GM04504 (cell line): Measurements from ENCODE around the gene CTNNAL1.

Experiments used
- DNase-seq: peaks from one replicate; pipeline ENCODE4 v3.0.0-alpha.2; 2012; ENCODE audit warnings: low read depth

CTNNAL1 gene

DNA sequence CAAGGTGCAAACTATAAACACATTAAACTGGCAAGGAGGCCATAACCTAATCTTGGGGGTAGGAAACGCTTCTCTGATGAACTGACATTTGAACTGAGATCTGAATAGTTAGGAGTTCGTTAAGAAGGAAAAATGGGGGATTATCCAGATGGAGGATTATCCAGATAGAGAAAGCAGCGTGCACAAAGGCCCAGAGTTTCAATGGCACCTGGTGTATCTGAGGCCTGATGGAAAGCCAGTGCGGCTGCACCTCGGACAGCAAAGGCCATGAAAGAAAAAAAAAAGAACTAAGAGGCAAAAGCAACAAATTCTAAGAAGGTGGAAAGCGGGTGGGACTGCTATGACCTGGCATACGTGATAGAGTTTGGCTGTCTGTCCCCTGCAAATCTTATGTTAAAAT lies 13.0 kb upstream of the CTNNAL1 start:
- no peak for DNase-seq

DNA sequence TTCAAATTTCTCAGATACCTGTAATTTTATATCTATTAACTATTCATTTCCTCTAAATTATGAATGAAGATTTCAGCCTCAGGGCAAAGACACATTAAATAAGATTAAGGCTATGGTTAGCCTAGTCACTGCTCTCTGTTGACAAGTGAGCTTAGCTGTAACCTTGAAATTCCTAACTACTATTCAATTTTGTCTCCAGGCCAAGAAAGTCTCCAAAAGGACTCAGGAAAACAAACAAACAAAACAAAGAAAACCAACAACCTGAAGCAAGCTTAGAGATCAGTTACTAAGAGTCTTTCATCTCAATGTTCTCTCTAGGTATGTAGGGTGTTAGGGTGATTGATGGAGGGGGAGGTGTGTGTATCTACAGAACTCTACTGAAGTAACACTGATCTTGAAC lies 9.6 kb upstream of the CTNNAL1 start:
- no peak for DNase-seq

DNA sequence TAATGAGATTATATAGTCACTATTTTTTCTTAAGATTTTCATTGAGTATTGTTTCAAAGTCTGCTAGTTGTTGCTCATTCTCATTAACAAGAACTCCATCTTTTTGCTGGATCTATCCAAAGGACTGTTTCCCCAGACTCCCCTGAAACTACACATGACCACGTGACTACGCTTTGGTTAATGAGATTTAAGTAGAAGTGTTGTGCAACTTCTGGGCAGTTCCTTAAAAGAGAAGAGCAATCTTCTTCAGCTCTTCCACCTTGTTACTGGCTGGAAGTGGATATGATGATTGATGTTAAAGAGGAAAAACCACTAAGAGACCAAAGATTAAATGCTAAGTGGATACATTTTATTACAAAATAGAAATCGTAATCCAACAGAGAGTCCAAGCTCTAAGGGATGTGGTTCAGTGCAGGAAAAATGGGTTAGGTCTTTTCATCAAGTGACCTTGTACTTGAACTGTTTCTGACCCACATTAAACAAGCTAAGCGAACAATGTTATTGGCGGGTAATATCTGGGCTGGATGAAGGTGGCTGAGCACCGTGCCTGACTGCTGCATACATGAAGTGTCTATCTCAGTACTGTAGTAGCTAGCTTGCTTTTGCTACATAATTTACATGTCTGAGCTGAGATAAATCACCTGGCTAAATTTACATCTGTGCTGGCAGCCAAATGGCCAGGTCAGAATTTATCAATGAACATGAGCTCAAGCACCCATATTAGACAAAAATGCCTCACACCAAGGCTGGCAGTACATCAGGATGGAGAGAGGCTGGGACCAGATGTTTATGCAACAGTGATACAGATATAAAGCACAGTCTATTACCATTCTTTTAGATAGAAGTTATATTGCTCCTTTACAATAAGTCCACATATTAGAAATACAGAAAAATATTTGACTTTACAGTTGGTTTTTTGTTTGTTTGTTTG lies 7.5 kb upstream of the CTNNAL1 start:
- DNase-seq = no peak

DNA sequence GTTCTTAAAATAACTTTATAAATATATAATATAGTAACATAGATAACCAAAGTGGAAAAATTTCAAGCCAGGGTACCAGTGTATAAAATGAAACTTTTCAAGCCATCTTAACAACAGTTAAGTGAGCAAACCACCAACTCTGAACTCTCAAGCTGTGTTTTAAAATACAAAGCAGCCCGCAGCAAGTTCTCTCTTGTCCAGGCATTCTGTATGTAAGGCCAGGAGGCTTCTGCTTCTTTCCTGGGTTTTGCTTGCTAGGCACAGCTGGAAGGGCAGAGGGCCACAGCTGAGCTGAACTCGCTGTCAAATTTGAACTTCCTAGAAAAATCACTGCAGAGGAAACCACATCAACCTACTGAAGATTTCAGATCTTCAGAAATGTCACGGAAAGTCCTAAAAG lies 6.8 kb upstream of the CTNNAL1 start:
- DNase-seq = no peak

DNA sequence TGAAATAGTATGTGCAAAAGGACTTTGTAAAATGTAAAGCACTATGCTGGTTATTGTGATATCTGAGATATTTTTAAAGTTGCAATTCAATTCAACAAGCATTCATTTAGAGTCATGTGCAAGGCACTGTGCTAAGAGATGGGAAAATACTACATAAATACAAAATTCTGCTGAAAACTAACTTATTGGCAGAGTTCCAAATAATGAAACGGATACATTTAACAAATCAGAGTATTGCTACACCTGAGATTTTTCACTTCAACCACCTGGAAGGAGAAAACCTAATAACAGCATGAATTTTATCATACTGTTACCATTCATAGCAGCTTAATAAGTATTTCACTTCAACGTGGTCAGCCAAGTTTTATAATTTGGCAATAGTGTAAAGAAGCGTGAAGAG lies 6.1 kb upstream of the CTNNAL1 start:
- DNase-seq = no peak

DNA sequence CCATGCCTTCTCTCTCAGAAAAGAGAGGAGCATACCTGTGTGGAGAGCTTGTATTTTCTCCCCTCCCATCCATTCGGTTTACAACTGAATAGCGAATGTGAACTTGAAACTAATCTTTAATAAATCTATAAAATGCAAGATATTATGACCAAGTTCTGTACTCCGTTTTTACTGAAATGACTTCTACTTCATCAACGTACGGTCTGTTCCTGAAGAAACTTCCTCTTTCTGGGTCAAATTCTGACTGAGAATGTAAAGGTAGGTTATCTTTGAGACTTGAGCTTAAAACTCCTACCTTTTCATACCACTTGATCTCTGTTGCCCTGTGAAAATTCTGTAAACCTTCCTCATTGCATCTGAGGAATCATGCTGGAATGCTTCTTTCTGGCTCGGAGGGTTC lies 4.2 kb upstream of the CTNNAL1 start:
- DNase-seq = no peak

DNA sequence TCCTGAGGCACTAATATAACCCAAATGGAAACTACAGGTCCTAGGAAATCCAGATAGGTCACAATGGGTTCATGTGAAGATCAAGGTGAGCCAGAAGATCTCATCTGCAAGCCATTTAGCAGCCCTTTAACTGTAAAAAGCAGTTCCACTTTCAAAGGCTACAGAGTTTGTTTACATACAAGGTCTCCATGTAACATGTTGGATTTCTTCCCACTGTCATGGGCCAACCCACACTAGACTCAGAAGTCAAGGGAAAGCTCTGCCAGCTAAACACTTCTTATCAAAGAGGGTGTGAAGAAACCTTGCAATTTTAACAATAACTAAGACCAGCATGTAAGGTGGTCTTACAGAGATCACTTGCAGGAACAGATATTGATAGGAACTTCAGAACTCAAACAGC lies 3.8 kb upstream of the CTNNAL1 start:
- DNase-seq = no peak

DNA sequence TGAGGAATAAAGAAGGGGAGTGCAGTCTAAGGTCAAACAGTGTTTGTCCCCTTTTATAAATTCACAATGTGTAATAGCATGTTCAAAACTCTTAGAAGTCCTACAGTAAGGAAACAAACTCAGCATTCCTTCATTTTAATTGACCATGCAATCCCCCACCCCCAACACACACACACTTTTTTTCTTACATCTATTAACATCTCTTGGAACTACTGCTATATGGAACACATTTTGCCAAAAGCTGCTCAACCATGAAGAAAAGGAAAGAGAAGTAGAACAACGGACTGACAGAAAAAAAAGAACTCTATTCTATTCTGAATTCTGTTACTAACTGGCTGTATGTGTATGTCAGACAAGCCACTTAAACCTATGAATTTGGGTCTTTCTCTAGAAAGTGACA lies 2.8 kb upstream of the CTNNAL1 start:
- no peak for DNase-seq

DNA sequence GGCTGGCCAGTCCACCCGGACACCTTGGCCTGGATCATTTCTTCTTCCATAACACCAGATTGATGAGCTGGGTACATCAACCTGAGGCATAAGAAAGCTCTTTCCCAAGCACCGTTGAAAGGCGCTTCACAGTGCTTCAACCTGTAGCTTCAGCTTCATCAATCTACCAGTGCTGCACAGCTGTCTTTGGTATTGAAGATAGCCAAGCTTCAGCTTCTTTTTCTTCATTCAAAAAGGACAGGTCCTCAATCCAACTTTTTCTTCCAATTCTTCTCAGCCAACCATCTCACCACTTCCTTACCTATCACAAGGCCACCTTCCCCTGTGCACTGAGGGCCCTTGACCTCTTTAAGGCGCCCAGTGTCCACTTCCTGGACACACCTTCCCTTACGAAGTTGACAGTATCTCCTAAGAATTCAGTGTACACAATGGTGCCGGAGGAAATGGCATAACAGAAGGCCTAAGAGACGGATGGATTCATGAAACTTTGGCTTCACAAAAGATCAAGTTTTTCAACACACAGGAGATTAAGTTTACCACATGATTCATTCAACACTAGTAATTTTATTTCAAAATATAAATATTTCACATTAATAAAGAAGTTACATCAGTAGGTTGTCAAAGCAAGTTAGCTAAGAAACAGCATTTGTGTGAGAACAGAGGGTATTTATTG lies 1.4 kb upstream of the CTNNAL1 start:
- no peak for DNase-seq

DNA sequence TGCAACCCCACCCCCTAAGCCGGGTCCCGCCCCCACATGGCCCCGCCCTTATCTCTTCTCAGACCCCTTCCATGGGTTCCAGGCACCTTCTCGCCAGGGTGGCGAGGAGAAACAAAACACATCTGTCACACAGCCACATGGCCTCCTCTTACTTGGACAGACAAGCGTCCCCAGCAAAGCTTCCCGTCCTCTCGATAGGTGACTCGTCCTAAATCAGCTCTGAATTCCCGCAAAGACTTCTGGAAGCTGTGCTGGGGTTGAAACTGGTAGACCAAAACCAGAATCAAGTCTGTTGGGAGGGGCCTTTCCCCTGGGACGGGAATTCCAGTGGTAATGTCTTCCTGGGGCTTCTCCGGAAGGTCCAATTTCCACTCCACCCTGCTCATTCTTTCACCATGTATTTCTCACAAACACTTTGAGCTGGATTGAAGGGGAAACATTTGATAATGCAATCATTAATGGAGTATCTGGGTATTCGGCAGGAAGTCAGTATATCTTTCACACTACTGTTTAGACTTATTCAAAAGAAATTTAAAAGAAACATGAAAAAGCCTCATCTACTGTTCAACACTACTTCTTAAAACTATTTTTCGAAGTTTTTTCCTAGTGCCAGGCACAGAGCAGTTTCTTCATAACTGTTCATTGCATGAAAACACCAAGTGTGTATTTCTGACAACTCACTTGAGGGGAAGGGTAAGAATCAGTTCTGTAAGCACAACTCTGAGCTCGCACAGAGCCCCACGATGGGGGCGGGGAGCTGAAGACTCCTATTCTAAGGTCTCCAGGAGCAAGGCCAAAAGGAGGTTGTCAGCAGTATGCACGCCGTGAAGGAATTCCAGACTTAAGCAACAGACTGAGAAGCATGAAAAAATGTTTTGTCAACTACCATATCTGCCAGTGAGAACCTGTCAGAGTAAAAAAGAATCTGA lies 644 bp upstream of the CTNNAL1 start:
- DNase-seq = no peak

DNA sequence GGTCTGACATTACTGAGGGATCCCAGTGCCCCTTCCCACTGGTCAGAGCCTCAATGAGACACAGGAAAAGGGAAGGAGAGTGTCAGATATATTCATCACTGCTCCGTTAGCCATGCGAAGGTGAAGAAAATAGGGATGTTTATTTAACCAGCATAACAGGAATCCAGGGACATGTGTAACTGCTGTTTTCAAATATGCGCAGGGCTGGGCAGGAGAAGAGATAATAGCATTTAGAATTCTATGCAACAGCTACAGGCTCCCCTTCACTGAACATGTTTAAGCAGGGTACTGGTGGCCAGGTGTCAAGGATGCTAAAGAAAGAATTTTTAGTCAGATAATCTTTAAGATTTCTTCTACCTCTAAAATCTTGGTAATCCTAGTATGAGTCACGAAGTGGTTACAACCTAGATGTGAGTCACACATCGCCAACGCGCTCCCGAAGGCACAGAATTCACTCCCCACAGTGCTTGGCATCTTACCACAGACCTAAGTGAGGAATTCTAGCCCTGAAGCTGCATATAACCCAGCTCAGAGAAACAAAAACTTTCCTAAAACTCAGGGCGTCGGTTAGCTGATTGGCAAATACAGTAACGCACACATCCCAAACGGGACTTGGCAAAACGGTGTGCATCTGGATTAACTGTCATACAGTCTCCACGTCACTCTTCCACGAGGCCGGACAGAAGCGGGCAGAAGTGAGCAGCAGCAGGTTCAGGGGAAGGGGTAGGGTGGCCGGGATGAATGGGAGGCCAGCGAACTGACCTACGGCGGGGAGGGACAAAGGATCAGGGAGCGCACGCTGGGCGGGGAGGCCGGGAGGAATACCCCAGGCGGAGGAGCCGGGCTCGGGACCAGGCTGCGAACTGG lies 1.1 kb downstream of the CTNNAL1 start:
- peak; percentile 89 for DNase-seq

DNA sequence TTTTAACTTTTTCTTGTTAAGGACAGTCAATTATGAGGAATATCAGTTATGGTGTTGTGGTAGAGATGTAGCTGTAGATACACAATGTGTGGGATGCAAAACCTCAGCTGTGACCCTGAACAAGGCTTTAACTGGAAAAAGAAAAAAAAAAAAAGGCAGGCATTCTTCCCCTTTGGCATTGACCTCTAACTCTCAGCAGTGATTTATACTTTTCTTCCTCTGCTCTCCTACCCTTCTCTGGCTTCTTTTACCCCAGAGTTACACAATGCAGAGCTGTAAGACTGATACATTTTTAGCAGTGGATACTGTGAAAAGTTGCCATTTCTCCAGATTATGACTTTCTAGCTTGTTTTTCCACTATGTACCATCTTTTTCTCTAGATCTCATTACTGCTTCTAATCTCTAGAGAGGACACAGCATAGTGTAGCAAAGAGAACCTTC lies 2.0 kb downstream of the CTNNAL1 start:
- DNase-seq = no peak

DNA sequence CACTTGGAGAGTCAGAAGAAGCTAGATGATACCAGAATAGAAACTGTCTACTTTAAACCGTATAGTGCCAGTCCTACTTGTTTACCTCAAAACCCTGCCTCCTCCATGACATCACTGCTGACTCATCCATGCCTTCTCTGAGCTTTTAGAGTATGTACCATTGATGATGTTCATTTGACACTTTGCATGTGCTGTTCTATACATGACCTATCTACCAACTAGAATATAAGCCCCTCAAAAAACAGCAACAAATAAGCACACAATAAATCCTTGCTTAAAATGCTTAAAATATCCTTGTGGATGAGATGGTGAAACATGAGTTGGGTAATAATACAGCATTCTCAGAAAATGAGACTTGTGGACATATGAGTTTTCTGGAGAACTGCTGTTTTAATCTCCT lies 2.6 kb downstream of the CTNNAL1 start:
- DNase-seq = no peak

DNA sequence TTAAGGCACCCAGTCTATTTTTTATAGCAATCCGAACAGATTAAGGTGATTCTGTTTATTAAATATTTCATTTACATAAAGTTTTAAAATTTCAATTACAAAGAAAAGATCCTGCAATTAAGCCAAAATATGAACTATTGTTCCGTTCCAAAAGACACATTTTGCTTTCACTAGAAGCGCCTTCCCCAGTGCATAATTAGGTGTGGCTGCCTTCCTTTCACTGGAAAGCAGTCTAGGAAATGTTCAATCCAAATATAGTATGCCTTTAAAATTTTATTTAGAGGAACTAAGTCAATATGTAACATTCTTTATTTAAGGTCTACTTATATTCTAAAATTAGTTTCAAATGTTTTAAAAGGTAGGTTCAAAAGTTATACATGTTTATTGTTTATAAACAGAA lies 7.6 kb downstream of the CTNNAL1 start:
- no peak for DNase-seq

DNA sequence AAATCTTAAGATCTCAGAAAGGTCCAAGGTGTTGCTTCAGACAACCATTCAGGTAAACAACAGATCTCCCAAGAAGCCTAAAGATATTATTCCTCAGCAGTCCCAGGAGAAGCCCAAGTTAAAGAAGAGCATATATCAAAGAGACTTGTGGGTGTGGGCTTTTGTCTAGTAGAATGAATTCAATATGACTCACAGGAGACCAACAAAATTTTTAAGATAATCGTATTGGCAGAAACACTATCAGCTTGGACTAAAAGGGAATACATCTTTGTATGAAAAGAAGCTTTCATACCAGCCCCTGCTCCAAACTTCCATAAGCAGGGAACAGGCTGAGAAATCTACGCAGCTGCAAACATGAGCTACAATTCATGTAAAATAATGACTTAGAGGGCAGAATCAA lies 10.2 kb downstream of the CTNNAL1 start:
- no peak for DNase-seq

DNA sequence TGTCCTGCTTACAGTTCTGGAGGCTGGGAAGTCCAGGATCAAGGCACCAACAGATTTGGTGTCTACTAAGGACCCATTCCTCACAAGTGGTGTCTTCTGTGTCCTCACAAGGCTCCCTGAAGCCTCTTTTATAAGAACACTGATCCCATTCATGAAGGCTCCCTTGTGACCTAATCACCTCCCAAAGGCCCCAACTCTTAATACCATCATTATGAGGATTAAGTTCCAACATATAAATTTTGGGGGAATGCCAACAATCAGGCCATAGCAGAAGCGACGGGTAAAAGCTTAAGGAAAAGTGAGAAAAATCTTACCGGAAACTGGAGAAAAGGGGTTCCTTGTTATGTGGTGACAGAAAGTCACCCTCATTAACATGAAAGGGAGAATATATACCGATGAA lies 11.2 kb downstream of the CTNNAL1 start:
- DNase-seq = no peak

DNA sequence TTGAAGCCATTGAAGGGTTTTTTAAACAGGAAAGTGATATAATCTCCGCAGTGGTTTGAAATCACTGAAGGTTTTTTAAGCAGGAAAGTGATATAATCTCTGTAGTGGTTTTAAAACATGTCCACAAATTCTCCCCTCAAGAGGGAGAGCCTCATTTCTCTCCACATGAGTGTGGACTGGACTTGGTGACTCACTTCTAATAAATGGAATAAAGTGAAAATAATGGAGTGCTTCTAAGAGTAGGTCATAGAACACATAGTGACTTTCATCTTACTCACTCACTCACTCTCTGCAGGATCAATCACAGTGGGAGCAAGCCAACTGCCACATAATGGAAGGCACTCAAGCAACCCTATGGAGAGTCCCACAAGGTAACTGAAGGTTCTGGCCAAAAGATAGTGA lies 12.0 kb downstream of the CTNNAL1 start:
- no peak for DNase-seq

DNA sequence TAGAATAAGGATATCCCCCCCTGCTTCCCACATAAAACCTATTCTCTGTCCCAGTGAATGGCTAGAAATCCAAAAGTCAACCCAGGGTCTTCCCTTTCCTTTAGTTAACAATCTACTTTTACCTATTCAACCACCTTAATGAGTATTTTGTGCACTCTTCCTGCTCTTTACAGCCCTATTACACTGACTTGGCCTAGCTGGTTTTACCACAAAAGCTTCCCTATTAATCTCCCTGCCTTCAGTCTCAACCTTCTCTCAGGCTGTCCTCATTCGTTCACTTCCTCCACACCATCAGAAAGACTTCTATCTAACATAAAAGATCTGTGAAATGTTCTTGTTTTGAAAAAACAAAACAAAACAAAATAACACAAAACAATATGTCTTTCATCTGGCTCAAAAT lies 16.2 kb downstream of the CTNNAL1 start:
- no peak for DNase-seq

DNA sequence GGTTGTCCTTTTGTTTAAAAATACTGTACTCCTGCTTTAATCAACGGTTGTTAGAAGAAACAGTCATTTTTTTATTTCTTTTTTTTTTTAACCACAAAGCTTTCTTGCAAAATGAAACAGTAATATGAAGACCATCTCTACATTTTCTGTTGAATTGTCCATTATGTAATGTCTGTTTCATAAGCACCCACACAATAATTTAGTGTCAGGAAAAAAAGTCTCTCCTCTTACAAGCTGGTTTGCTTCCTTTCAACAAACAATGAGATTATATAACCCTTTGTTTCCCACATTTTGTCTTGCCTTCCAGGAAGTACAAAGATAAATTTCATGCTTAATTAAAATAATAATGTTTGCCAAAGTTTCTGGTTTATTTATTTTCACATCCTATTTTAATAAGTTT lies 16.7 kb downstream of the CTNNAL1 start:
- no peak for DNase-seq

DNA sequence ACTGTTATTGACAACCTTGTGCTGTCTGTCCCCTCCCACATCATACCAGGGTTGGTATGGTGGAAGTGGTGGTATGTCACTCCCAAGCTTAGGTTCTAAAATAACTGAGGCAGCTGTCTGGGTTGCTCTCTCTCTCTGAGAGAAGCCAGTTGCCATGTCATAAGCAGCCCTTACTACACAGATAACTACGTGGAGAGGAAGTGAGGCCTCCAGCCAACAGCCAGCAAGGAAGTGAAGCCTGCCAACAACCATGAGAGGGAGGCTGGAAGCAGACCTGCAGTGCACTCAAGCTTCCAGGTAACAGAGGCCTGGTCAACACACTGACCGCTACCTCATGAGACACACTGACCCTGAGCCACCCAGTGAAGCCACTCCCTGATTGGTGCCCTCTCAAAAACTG lies 18.6 kb downstream of the CTNNAL1 start:
- DNase-seq = no peak

DNA sequence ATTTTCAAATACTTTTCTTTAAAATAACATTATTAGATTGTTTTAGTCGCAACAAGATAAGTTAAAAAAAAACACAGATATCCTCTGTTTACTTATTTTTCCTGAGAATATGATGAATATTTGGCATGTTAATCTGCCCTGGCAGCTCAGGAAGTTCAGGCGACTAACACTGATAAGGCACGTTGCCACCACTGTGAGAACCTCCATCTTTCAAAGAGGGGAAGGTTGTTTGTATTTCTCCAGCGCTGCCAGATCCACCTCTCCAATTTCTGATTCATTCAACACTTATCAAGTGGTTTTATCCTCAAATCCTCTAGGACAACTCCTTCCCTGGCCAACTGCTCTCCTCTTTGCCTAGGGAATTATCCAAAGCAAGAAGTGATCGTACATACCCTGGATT lies 21.8 kb downstream of the CTNNAL1 start:
- no peak for DNase-seq

DNA sequence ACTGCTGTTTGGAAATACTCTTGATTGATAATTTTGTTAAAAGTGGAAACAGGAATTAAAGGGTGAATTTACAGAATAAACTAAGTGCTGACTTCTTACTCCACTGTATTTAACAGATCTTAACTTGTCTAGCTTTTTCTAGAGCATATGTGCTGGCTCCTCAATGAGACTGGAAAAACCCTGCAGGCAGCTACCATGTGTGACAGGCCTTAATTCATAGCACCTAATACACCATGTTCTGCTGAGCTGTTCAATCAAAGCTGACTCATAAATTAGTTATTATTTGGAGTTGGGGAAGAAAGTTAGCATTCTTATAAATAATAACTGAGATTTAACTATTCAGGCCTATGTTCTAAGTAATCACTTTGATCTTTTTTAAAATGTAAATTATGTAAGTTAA lies 29.4 kb downstream of the CTNNAL1 start:
- DNase-seq = no peak
